Gastrocnemius medialis (tissue), 4 donors: Measurements from ENCODE around the gene ARHGEF17. TPM values are rescaled to one million over a fixed set of nuclear protein-coding genes. Genes with fewer than 3 reads are reported as not detected.

Experiments used
- ATAC-seq, 2 donors: fragments of 150-250 bp; one replicate each; pipeline ENCODE4 v1.9.1; 2016
- DNase-seq, 2 donors: peaks; one replicate each; pipeline ENCODE4 v3.0.0-alpha.2; 2019
- H3K27ac ChIP-seq, 4 donors: fragments of 200-600 bp; sonication (generic); 1 replicate in 1 of 4; 2 replicates in 3 of 4; pipeline ENCODE4 v1.5.1; 2016 to 2018; ENCODE audit warnings: mild to moderate bottlenecking in 2 of 4, moderate library complexity in 1 of 4
- H3K27me3 ChIP-seq, 3 donors: fragments of 200-600 bp; sonication (generic) in 2 of 3; 1 replicate in 1 of 3; 2 replicates in 2 of 3; pipeline versions ENCODE4 v1.5.1 to v1.6.0; 2016 to 2019; ENCODE audit warnings: mild to moderate bottlenecking in 1 of 3, moderate library complexity in 1 of 3
- H3K36me3 ChIP-seq, 2 donors: fragments of 200-600 bp; sonication (generic) in 1 of 2; one replicate each; pipeline ENCODE4 v1.5.1; 2017 to 2018
- H3K4me1 ChIP-seq, 2 donors: fragments of 200-600 bp; sonication (generic) in 1 of 2; one replicate each; pipeline ENCODE4 v1.5.1; 2016 to 2017; ENCODE audit warnings: mild to moderate bottlenecking in 2 of 2
- H3K4me3 ChIP-seq, 4 donors: fragments of 200-600 bp; sonication (generic) in 3 of 4; 1 replicate in 1 of 4; 2 replicates in 3 of 4; pipeline ENCODE4 v1.5.1; 2016 to 2019; ENCODE audit warnings: mild to moderate bottlenecking in 2 of 4
- H3K9me3 ChIP-seq, 3 donors: fragments of 200-600 bp; sonication (generic) in 2 of 3; 1 replicate in 1 of 3; 2 replicates in 2 of 3; pipeline ENCODE4 v1.5.1; 2016 to 2019
- POLR2A ChIP-seq, 2 donors: fragments of 450-650 bp; IDR thresholded peaks; one replicate each; pipeline ENCODE4 v1.6.1; 2017; ENCODE audit warnings: antibody characterized with exemption in 2 of 2, mild to moderate bottlenecking in 2 of 2, moderate library complexity in 2 of 2
- in situ Hi-C, 4 donors: fragments of 200-750 bp; cut with MboI; loops; one replicate each; pipeline versions ENCODE4 v1.15.0 to v1.8.0; 2017; ENCODE audit warnings: low sequenced_read_pairs in 4 of 4
- intact Hi-C: fragments of 100-400 bp; cut with DNase I; formaldehyde crosslinking; loops from one replicate; pipeline ENCODE4 v1.15.1; 2023; ENCODE audit warnings: low total_unique reads
- total RNA-seq, 4 donors: library from RNA; depleted of rRNA; stranded (reverse); fragments of >200 nt; gene quantifications; one replicate each; pipeline versions ENCODE4 v1.1.0 to v1.2.3, GENCODE V29; 2016
- TF ChIP-seq, protein P1 (sequence below), 5 experiments: fragments of 450-650 bp in 3 of 5; fragments of 200-600 bp in 2 of 5; sonication (generic) in 2 of 5; IDR thresholded peaks in 4 of 5; conservative IDR thresholded peaks in 1 of 5; 1 replicate in 4 of 5; 2 replicates in 1 of 5; pipeline ENCODE4 v1.5.1; 2016 to 2019; ENCODE audit warnings: antibody characterized with exemption in 5 of 5, mild to moderate bottlenecking in 3 of 5, moderate library complexity in 3 of 5

ARHGEF17 gene
- total RNA-seq, 4 donors from 2014 or later = 8.9 to 16.9 (median 13.9) TPM

GRCh38 chr11:73359930-73360742, 52.1 kb downstream of the ARHGEF17 start:
- Histone ChIP-seq H3K27me3 (no peaks in the 10 kb centered on the region), H3K4me1 (peaks cover 9 to 11% of the 10 kb centered on the region in 2 donors), H3K36me3 (peaks cover 0 to 4% of the 10 kb centered on the region in 2 donors), H3K27ac (peak overlapping the region; percentile 58 to 68 (median 61)), H3K9me3 (no peaks in the 10 kb centered on the region), H3K4me3 (no peak overlapping the region)
- intact Hi-C loops (no loop called here), in situ Hi-C loops (loop anchor here in 2 of 4 donors (10.0 kb wide), 1 partner anchor 305 kb away; no protein-coding TSS in a partner anchor)
- TF ChIP-seq, protein P1, sequence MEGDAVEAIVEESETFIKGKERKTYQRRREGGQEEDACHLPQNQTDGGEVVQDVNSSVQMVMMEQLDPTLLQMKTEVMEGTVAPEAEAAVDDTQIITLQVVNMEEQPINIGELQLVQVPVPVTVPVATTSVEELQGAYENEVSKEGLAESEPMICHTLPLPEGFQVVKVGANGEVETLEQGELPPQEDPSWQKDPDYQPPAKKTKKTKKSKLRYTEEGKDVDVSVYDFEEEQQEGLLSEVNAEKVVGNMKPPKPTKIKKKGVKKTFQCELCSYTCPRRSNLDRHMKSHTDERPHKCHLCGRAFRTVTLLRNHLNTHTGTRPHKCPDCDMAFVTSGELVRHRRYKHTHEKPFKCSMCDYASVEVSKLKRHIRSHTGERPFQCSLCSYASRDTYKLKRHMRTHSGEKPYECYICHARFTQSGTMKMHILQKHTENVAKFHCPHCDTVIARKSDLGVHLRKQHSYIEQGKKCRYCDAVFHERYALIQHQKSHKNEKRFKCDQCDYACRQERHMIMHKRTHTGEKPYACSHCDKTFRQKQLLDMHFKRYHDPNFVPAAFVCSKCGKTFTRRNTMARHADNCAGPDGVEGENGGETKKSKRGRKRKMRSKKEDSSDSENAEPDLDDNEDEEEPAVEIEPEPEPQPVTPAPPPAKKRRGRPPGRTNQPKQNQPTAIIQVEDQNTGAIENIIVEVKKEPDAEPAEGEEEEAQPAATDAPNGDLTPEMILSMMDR (IDR thresholded peaks at IDR 0.05 in 4 of 5, conservative IDR thresholded peaks at IDR 0.05 in 1 of 5) = peak in 4 of 5 experiments; percentile 11 to 44 (median 43)
- TF ChIP-seq POLR2A (IDR thresholded peaks at IDR 0.05) = no peak
- peak in 1 of 2 donors; percentile 59 for DNase-seq
- ATAC-seq = peak; percentile 58 to 60

DNA sequence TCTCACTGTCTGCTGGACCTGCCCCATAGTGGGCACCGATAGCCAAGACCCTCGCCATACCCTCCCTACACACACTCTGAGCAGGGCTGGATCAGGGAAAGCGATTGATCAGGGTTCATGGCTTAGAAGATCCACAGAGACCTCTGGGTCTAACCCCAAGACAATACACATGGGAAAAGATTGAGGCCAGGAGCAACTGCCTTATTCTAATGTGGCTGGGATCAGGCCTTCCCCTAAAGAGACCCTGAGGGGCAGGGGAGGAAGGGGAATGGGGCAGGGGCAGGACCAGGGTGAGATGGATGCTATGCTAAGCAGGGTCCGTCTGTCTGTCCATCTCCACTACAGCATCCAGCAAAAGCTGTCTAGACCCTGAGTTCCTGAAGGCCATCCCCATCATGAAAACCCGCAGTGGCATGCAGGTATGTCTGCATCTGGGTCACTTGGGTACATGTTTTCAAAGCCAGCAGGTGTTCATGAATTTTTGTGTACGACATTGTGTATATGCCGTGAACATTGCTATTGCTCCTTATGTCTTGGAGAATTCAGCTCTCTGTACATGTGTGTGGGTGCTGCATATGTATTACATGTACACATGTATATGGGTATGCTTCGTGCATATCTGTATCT, 52.8 kb downstream of the ARHGEF17 start:
- TF ChIP-seq, protein P1 (IDR thresholded peaks at IDR 0.05 in 4 of 5, conservative IDR thresholded peaks at IDR 0.05 in 1 of 5) = no peak
- no peak for TF ChIP-seq POLR2A (IDR thresholded peaks at IDR 0.05)
- intact Hi-C loops (no loop called here), in situ Hi-C loops (no loop called here)
- Histone ChIP-seq H3K4me3 (no peak overlapping the region), H3K27me3 (no peaks in the 10 kb centered on the region), H3K27ac (peak overlapping the region in 1 of 4 donors; percentile 61), H3K9me3 (no peaks in the 10 kb centered on the region), H3K36me3 (peaks cover 0 to 4% of the 10 kb centered on the region in 2 donors), H3K4me1 (peaks cover 9 to 11% of the 10 kb centered on the region in 2 donors)
- DNase-seq (no peak), ATAC-seq (no peak)

DNA sequence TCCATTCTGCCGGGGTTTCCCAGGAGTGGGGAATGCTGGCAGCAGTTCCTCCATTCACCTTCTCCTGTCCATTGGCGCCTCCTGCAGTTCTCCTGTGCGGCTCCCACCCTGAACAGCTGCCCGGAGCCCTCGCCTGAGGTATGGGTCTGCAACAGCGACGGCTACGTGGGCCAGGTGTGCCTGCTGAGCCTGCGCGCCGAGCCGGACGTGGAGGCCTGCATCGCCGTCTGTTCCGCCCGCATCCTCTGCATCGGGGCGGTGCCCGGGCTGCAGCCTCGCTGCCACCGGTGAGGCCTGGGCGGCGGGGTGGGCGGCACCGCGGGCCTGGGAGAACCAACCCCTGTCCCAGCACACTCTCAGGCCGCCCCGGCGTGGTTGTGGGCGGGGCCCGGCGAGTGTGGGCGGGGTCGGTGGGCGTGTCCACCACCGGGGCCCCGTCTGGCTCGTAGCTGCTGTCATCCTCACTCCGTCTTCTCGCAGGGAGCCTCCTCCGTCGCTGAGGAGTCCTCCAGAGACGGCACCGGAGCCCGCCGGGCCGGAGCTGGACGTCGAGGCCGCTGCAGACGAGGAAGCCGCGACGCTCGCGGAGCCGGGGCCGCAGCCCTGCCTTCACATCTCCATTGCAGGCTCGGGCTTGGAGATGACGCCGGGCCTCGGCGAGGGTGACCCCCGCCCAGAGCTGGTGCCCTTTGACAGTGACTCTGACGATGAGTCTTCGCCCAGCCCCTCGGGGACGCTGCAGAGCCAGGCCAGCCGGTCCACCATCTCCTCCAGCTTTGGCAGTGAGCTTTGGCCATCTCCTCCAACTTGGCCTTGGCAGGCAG, 54.1 kb downstream of the ARHGEF17 start:
- no peak overlapping the region for H3K27ac ChIP-seq
- H3K4me1 ChIP-seq = peaks cover 9 to 11% of the 10 kb centered on the region in 2 donors
- H3K9me3 ChIP-seq = no peaks in the 10 kb centered on the region
- TF ChIP-seq, protein P1 (IDR thresholded peaks at IDR 0.05 in 4 of 5, conservative IDR thresholded peaks at IDR 0.05 in 1 of 5) = no peak
- no peak for TF ChIP-seq POLR2A (IDR thresholded peaks at IDR 0.05)
- H3K4me3 ChIP-seq = no peak overlapping the region
- DNase-seq = no peak
- peaks cover 0 to 4% of the 10 kb centered on the region in 2 donors for H3K36me3 ChIP-seq
- H3K27me3 ChIP-seq = no peaks in the 10 kb centered on the region
- intact Hi-C loops (no loop called here), in situ Hi-C loops (no loop called here)
- ATAC-seq = no peak

GRCh38 chr11:73363147-73363546, 55.1 kb downstream of the ARHGEF17 start:
- in situ Hi-C loops (no loop called here), intact Hi-C loops (no loop called here)
- Histone ChIP-seq H3K36me3 (peaks cover 0 to 4% of the 10 kb centered on the region in 2 donors), H3K4me1 (peaks cover 9 to 11% of the 10 kb centered on the region in 2 donors), H3K27me3 (no peaks in the 10 kb centered on the region), H3K9me3 (no peaks in the 10 kb centered on the region), H3K4me3 (no peak overlapping the region), H3K27ac (no peak overlapping the region)
- TF ChIP-seq POLR2A (IDR thresholded peaks at IDR 0.05) = no peak
- TF ChIP-seq, protein P1 (IDR thresholded peaks at IDR 0.05 in 4 of 5, conservative IDR thresholded peaks at IDR 0.05 in 1 of 5) = no peak
- no peak for DNase-seq
- ATAC-seq = no peak
